Ovary (tissue), 9 donors: ENCODE measurements around the gene GSG1. TPM values are rescaled to one million over a fixed set of nuclear protein-coding genes. Genes with fewer than 3 reads are reported as not detected.
"Not testable (repeated sequence)": the region's sequence is repeated elsewhere in the genome, so short reads cannot be mapped to it uniquely, and the experiment has no call there.

Experiments
- DNase-seq, 5 donors: peaks; one replicate each; pipeline ENCODE4 v3.0.0-alpha.2; 2019 to 2020
- H3K27ac ChIP-seq, 2 donors: fragments of 200-600 bp; one replicate each; pipeline versions ENCODE4 v1.5.1 to v1.8.0; 2019 to 2022
- H3K27me3 ChIP-seq: fragments of 200-600 bp; one replicate; pipeline ENCODE4 v1.8.0; 2022
- H3K36me3 ChIP-seq: fragments of 200-600 bp; sonication (generic); one replicate; pipeline ENCODE4 v1.5.1; 2019
- H3K4me1 ChIP-seq: one replicate; pipeline ENCODE4 v1.8.1; 2013; ENCODE audit warnings: mild to moderate bottlenecking, moderate library complexity; ENCODE audit not compliant: insufficient read depth
- H3K4me3 ChIP-seq: fragments of 200-600 bp; sonication (generic); one replicate; pipeline ENCODE4 v1.5.1; 2017
- H3K9me3 ChIP-seq, 2 donors: fragments of 200-600 bp in 1 of 2; sonication (generic) in 1 of 2; one replicate each; pipeline versions ENCODE4 v1.5.1 to v1.8.1; 2013 to 2019; ENCODE audit warnings: mild to moderate bottlenecking in 1 of 2, moderate library complexity in 1 of 2
- CTCF ChIP-seq, 3 donors: fragments of 450-650 bp in 2 of 3; fragments of 200-600 bp in 1 of 3; IDR thresholded peaks; one replicate each; pipeline versions ENCODE4 v1.5.1 to v1.8.0; 2016 to 2022; ENCODE audit warnings: antibody characterized with exemption in 3 of 3, mild to moderate bottlenecking in 1 of 3
- EP300 ChIP-seq: sonication (generic); formaldehyde crosslinking; IDR thresholded peaks from one replicate; pipeline ENCODE4 v1.6.1; 2017; ENCODE audit warnings: antibody characterized with exemption
- POLR2A ChIP-seq: fragments of 450-650 bp; IDR thresholded peaks from one replicate; pipeline ENCODE4 v1.6.1; 2017; ENCODE audit warnings: antibody characterized with exemption, mild to moderate bottlenecking, moderate library complexity
- WGBS, 3 donors: extraction: QIAGEN DNeasy Blood & Tissue Kit in 1 of 3; methylation state at CpG; one replicate each; pipeline versions ENCODE4 v1.1.5 to v1.1.7; 2013 to 2017; 5-methylcytosine and 5-hydroxymethylcytosine counted together
- intact Hi-C, 4 donors: fragments of 100-400 bp; cut with DNase I; formaldehyde crosslinking; loops; one replicate each; pipeline versions ENCODE4 v1.11.0 to v1.15.1; 2022 to 2023
- polyA plus RNA-seq, 2 donors: library from polyadenylated mRNA; stranded (reverse); fragments of 200-250 nt in 1 of 2; fragments of 350-450 nt in 1 of 2; fragmentation: Illumina TruSeq in 1 of 2; extraction: RNeasy Lipid Tissue Mini Kit (QIAGEN cat#74804) in 1 of 2; gene quantifications; one replicate each; pipeline ENCODE4 v1.2.3, GENCODE V29; 2013 to 2014
- total RNA-seq, 7 donors: library from RNA; depleted of rRNA in 2 of 7; stranded (reverse); fragments of >200 nt in 2 of 7; fragmentation: NEBNext Ultra II Directional in 3 of 7; extraction: Animal tissue kit (Norgen Biotek cat#: 25700) in 3 of 7; gene quantifications; one replicate each; pipeline versions ENCODE4 v1.1.0 to v1.2.4, GENCODE V29; 2016 to 2023
- donor health status: DM: no; HTN: no; CAD: no; lungs with moderate emphysema.
- donor health status: DM: no; HTN: no; CAD: no.
- donor health status: Bipolar disorder and iron deficiency.
- donor health status: DM: yes; HTN: yes; CAD: no.
- donor health status: DM: no; HTN: no; CAD: no.
- donor health status: DM: yes; HTN: yes; CAD: no.

Gene GSG1
- total and polyA plus RNA-seq, 9 donors: 0.33 to 0.43 TPM; not detected in 7

- TF ChIP-seq EP300: no peak
- no peak for TF ChIP-seq CTCF (IDR thresholded peaks at IDR 0.05)
- TF ChIP-seq POLR2A: no peak
- DNase-seq: no peak
- Histone ChIP-seq H3K4me1 (no peaks in the 10 kb centered on the region), H3K27me3 (no peaks in the 10 kb centered on the region), H3K4me3 (no peak overlapping the region), H3K36me3 (no peaks in the 10 kb centered on the region), H3K9me3 (no peaks in the 10 kb centered on the region), H3K27ac (no peak overlapping the region)
- 93 to 99% (median 98%) methylated on average over 11 of the region's 11 CpGs for WGBS, 3 donors
- intact Hi-C loops: loop anchor here in 1 of 4 donors (10.0 kb wide), 1 partner anchor 1590 kb away; no protein-coding TSS in a partner anchor
Measured at GRCh38 chr12:13084898-13085640, 18.4 kb downstream of the GSG1 start.

- not testable (repeated sequence) for H3K4me3 ChIP-seq, H3K9me3 ChIP-seq, H3K36me3 ChIP-seq, H3K4me1 ChIP-seq, H3K27me3 ChIP-seq, H3K27ac ChIP-seq, DNase-seq
- intact Hi-C loops: loop anchor here in 1 of 4 donors (10.0 kb wide), 1 partner anchor 1589 kb away; no protein-coding TSS in a partner anchor
- WGBS, 3 donors: 94 to 97% (median 95%) methylated on average over 5 of the region's 5 CpGs
Measured at GRCh38 chr12:13083638-13084037, 19.8 kb downstream of the GSG1 start.

GRCh38 chr12:13082861-13083260 is 20.6 kb downstream of the GSG1 start:
- no peak for DNase-seq
- Histone ChIP-seq H3K4me3 (no peak overlapping the region), H3K4me1 (no peaks in the 10 kb centered on the region), H3K36me3 (no peaks in the 10 kb centered on the region), H3K27ac (no peak overlapping the region), H3K9me3 (no peaks in the 10 kb centered on the region), H3K27me3 (no peaks in the 10 kb centered on the region)
- intact Hi-C loops: loop anchor here in 1 of 4 donors (10.0 kb wide), 1 partner anchor 1588 kb away; no protein-coding TSS in a partner anchor
- TF ChIP-seq EP300: no peak
- no peak for TF ChIP-seq POLR2A
- no peak for TF ChIP-seq CTCF (IDR thresholded peaks at IDR 0.05)
- WGBS, 3 donors: 62 to 96% (median 96%) methylated on average over 2 of the region's 2 CpGs

GRCh38 chr12:13080266-13080665 is 23.2 kb downstream of the GSG1 start:
- H3K27ac ChIP-seq: no peak overlapping the region
- 83 to 87% (median 87%) methylated on average over 3 of the region's 3 CpGs for WGBS, 3 donors
- H3K4me1 ChIP-seq: no peaks in the 10 kb centered on the region
- no peaks in the 10 kb centered on the region for H3K36me3 ChIP-seq
- H3K27me3 ChIP-seq: no peaks in the 10 kb centered on the region
- no peak for DNase-seq
- H3K4me3 ChIP-seq: no peak overlapping the region
- intact Hi-C loops: loop anchor here in 1 of 4 donors (10.0 kb wide), 1 partner anchor 1585 kb away; no protein-coding TSS in a partner anchor
- TF ChIP-seq CTCF (IDR thresholded peaks at IDR 0.05): no peak
- TF ChIP-seq EP300: no peak
- no peak for TF ChIP-seq POLR2A
- H3K9me3 ChIP-seq: no peaks in the 10 kb centered on the region

- Histone ChIP-seq H3K36me3 (no peaks in the 10 kb centered on the region), H3K4me3 (no peak overlapping the region), H3K27ac (no peak overlapping the region), H3K27me3 (no peaks in the 10 kb centered on the region), H3K9me3 (no peaks in the 10 kb centered on the region), H3K4me1 (no peaks in the 10 kb centered on the region)
- DNase-seq: no peak
- 83 to 87% (median 86%) methylated on average over 8 of the region's 8 CpGs for WGBS, 3 donors
- no peak for TF ChIP-seq EP300
- intact Hi-C loops: no loop called here
Measured at GRCh38 chr12:13079440-13079906, 24.0 kb downstream of the GSG1 start.
